Cortex of kidney (tissue), 1 donor: ENCODE data around the gene PCDHGB6.
"Not testable (repeated sequence)": the region's sequence is repeated elsewhere in the genome, so short reads cannot be mapped to it uniquely, and the experiment has no call there.

Experiments
- DNase-seq: peaks from one replicate; lab custom pipeline; 2025; lab: John Stamatoyannopoulos, UW

The PCDHGB6 gene

DNA sequence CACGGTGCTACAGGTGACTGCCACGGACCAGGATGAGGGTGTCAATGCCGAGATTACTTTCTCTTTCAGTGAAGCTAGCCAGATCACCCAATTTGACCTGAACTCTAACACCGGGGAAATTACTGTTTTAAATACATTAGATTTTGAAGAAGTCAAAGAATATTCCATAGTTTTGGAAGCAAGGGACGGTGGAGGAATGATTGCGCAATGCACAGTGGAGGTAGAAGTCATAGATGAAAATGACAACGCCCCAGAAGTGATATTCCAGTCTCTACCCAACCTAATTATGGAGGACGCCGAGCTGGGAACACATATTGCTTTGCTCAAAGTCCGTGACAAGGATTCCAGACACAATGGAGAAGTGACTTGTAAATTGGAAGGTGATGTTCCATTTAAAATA, 19.2 kb upstream of the PCDHGB6 start:
- DNase-seq: no peak

GRCh38 chr5:141389153-141390042, 18.4 kb upstream of the PCDHGB6 start:
- DNase-seq: no peak

DNA sequence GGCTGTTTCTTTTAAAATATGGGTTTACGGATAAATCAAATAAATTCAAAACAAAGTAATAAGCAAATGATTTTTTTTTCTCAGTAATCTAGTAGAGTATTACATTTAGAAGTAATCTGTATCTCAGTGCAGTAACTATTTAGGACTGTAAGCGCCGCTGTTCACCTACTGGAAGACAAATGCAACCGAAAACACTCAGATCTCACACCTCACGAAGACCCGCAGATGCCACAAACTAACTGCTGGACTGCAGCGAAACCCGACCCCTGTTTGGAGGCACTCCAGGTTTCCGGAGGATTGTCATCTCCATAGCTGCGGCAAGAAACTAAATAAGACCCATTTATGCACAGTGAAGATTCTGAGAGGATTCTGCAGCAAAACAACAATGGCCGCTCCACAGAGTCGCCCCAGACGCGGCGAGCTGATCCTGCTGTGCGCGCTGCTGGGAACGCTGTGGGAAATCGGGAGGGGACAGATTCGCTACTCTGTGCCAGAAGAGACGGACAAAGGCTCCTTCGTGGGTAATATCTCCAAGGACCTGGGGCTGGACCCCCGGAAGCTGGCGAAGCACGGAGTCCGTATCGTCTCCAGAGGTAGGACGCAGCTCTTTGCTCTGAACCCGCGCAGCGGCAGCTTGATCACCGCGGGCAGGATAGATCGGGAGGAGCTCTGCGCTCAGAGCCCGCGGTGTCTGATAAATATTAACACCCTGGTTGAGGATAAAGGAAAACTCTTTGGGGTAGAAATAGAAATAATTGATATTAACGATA, 15.2 kb upstream of the PCDHGB6 start, which contains the start of gene PCDHGA8:
PCDHGA8 (plus strand) TSS at position 205 of the 770 bp plus-strand sequence; CDS start at position 386, 181 bp downstream.
- DNase-seq: no peak

- no peak for DNase-seq
Observed at GRCh38 chr5:141393267-141393666, 14.6 kb upstream of the PCDHGB6 start.

DNA sequence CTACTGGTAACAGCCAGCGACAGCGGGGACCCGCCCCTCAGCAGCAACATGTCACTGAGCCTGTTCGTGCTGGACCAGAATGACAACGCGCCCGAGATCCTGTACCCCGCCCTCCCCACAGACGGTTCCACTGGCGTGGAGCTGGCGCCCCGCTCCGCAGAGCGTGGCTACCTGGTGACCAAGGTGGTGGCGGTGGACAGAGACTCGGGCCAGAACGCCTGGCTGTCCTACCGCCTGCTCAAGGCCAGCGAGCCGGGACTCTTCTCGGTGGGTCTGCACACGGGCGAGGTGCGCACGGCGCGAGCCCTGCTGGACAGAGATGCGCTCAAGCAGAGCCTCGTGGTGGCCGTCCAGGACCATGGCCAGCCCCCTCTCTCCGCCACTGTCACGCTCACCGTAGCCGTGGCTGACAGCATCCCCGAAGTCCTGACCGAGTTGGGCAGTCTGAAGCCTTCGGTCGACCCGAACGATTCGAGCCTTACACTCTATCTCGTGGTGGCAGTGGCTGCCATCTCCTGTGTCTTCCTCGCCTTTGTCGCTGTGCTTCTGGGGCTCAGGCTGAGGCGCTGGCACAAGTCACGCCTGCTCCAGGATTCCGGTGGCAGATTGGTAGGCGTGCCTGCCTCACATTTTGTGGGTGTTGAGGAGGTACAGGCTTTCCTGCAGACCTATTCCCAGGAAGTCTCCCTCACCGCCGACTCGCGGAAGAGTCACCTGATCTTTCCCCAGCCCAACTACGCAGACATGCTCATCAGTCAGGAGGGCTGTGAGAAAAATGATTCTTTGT, 13.2 kb upstream of the PCDHGB6 start:
- DNase-seq: not testable (repeated sequence)

DNA sequence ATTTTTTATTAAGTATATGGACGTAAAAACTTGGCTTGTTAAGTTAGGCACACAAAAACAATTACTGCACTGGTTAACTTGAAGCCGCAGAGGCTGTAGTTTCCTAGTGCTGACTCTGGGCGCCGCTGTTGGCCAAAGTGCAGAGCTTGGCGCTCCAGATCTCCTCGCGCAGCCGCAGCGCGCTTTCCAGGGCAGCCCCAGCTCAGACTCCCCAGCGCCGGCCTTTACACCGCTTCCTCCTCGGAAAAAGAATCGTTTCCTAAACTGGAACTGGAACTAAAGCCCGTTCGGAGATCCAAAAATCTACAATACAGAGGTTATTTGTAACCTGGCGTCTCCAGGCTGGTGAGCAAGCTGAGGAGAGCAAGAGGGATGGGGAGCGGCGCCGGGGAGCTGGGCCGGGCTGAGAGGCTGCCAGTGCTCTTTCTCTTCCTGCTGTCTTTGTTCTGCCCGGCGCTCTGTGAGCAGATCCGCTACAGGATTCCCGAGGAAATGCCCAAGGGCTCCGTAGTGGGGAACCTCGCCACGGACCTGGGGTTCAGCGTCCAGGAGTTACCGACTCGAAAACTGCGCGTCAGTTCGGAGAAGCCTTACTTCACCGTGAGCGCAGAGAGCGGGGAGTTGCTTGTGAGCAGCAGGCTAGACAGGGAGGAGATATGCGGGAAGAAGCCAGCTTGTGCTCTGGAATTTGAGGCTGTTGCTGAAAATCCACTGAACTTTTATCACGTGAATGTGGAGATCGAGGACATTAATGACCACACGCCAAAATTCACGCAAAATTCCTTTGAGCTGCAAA, 9.9 kb upstream of the PCDHGB6 start, which contains the start of gene PCDHGB5:
PCDHGB5 (plus strand) TSS at position 192 of the 796 bp plus-strand sequence; CDS start at position 373, 181 bp downstream.
- DNase-seq: not testable (repeated sequence)

DNA sequence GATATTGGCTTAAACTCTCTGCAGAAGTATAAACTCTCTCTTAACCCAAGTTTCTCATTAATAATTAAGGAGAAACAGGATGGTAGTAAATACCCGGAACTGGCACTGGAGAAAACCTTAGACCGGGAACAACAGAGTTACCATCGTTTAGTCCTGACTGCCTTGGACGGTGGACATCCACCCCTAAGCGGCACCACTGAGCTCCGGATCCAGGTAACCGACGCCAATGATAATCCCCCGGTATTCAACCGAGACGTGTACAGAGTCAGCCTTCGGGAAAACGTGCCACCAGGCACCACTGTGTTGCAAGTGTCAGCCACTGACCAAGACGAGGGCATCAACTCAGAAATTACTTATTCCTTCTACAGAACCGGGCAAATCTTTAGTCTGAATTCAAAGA, 9.2 kb upstream of the PCDHGB6 start:
- DNase-seq: no peak

- DNase-seq: no peak
Observed at GRCh38 chr5:141399555-141400258, 8.1 kb upstream of the PCDHGB6 start.

DNA sequence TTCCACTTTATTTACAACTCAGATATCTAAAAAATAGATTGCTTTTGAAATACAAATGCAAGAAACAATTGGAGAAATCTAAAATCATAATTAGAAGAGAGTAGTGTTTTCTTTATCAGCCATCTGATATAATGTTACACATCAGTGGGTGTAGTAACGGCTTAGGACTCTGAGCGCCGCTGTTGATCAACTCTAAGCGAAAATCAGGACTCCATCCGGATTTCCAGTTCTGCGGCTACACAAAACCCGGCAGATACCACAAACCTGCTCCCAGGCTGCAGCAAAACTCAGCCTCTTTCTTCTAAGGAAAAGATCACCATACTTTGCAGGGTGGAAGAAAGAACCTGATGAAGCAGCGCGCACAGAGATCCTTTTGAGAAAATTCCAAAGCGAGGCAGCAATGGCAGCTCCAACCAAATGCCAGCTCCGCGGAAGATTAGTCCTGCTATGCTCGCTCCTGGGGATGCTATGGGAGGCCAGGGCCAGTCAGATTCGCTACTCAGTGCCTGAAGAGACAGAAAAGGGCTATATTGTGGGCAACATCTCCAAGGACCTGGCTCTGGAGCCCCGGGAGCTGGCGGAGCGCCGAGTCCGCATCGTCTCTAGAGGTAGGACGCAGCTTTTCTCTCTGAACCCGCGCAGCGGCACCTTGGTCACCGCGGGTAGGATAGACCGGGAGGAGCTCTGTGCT, 5.1 kb upstream of the PCDHGB6 start, which contains the start of gene PCDHGA9:
PCDHGA9 (plus strand) TSS at position 226 of the 691 bp plus-strand sequence; CDS start at position 401, 175 bp downstream.
- no peak for DNase-seq

- DNase-seq: no peak
Observed at GRCh38 chr5:141403387-141403786, 4.4 kb upstream of the PCDHGB6 start.

DNA sequence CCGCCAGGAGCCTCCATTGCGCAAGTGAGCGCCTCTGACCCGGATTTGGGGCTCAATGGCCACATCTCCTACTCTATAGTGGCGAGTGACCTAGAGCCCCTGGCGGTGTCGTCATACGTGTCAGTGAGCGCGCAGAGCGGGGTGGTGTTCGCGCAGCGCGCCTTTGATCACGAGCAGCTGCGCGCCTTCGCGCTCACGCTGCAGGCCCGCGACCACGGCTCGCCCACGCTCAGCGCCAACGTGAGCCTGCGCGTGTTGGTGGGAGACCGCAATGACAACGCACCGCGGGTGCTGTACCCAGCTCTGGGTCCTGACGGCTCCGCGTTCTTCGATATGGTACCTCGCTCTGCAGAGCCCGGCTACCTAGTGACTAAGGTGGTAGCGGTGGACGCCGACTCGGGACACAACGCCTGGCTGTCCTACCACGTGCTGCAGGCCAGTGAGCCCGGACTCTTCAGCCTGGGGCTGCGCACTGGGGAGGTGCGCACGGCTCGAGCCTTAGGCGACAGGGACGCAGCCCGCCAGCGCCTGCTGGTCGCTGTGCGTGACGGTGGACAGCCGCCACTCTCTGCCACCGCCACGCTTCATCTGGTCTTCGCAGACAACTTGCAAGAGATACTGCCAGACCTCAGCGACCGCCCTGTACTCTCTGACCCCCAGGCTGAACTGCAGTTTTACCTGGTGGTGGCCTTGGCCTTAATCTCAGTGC, 1.9 kb downstream of the PCDHGB6 start:
- DNase-seq: no peak

DNA sequence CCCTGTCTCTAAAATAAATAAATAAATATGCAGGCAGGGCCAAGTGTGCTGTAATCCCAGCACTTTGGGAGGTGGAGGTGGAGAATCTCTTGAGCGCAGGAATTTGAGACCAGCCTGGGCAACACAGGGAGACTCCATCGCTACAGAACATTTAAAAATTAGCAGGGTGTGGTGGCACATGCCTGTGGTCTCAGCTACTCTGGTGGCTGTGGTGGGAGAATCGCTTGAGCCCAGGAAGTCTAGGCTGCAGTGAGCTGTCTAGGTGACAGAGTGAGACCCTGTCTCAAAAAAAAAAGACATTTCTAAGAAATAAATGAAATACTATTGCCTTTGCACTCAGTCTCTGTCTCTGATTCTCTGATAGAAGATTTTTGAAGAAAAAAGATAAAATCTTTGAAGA, 3.8 kb downstream of the PCDHGB6 start:
- no peak for DNase-seq

DNA sequence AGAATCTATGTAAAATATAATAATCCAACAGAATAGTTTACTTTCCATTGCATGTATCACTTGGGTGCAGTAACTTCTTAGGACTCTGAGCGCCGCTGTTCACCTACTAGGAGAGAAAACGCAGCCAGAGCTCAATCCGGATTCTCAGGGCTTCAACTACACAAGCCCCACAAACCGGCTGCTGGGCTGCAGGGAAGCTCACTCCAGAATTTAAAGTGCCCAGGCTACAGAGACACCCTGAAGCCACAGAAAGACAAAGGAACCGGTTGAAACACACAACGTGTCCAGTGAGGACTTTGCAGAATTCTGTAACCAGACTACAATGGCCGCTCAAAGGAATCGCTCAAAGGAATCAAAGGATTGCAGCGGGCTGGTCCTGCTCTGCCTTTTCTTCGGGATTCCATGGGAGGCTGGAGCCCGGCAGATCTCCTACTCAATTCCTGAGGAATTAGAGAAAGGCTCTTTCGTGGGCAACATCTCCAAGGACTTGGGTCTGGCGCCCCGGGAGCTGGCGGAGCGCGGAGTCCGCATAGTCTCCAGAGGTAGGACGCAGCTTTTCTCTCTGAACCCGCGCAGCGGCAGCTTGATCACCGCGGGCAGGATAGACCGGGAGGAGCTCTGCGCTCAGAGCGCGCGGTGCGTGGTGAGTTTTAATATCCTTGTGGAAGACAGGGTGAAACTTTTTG, 5.2 kb downstream of the PCDHGB6 start, which contains the start of gene PCDHGA10:
PCDHGA10 (plus strand) TSS at position 134 of the 686 bp plus-strand sequence; CDS start at position 323, 189 bp downstream.
- DNase-seq: no peak

- DNase-seq: no peak
Observed at GRCh38 chr5:141413540-141414069, 5.8 kb downstream of the PCDHGB6 start.

- DNase-seq: not testable (repeated sequence)
Observed at GRCh38 chr5:141414548-141415274, 6.9 kb downstream of the PCDHGB6 start.

DNA sequence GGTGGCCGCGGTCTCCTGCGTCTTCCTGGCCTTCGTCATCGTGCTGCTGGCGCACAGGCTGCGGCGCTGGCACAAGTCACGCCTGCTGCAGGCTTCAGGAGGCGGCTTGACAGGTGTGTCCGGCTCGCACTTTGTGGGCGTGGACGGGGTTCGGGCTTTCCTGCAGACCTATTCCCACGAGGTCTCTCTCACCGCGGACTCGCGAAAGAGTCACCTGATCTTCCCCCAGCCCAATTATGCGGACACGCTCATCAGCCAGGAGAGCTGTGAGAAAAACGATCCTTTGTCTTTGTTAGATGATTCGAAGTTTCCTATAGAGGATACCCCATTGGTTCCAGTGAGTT, 7.4 kb downstream of the PCDHGB6 start:
- DNase-seq: not testable (repeated sequence)

DNA sequence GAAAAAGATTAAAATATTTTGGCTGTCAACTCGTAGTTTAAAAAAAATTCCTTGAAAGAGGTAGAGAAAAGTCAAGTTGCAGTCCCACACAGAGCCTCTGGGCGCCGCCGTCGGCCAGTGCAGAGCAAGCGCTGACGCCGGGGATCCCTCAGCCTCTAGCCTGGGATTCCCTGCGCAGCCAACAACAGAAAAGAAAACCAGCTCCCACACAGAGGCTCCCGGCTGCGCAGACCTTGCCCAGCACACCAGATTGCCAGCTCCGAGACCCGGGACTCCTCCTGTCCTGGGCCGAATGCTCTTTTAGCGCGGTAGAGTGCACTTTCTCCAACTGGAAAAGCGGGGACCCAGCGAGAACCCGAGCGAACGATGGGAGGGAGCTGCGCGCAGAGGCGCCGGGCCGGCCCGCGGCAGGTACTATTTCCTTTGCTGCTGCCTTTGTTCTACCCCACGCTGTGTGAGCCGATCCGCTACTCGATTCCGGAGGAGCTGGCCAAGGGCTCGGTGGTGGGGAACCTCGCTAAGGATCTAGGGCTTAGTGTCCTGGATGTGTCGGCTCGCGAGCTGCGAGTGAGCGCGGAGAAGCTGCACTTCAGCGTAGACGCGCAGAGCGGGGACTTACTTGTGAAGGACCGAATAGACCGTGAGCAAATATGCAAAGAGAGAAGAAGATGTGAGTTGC, 9.8 kb downstream of the PCDHGB6 start, which contains the start of gene PCDHGB7:
PCDHGB7 (plus strand) TSS at position 184 of the 679 bp plus-strand sequence; CDS start at position 367, 183 bp downstream.
- not testable (repeated sequence) for DNase-seq
